ENCODE results near the gene CS. TPM values are rescaled to one million over a fixed set of nuclear protein-coding genes. Genes with fewer than 3 reads are reported as not detected.
A peak's percentile ranks its signal among the peaks of the same experiment; 100 is the strongest.

The CS gene
- polyA plus RNA-seq, 4 donors: 114 to 224 (median 198) TPM

- DNase-seq (ENCODE audit: low read depth in 4 of 4, low spot score in 3 of 4): no peak
These were observed 47.0 kb downstream of the CS start for GRCh38 chr12:56253091-56253490.

- DNase-seq (ENCODE audit: low read depth in 4 of 4, low spot score in 3 of 4): no peak
These were observed 47.5 kb downstream of the CS start for GRCh38 chr12:56252649-56253048.

GRCh38 chr12:56248711-56249110, 51.4 kb downstream of the CS start:
- no peak for DNase-seq (ENCODE audit: low read depth in 4 of 4, low spot score in 3 of 4)

GRCh38 chr12:56247923-56248322, 52.2 kb downstream of the CS start:
- DNase-seq (ENCODE audit: low read depth in 4 of 4, low spot score in 3 of 4): no peak

- DNase-seq (ENCODE audit: low read depth in 4 of 4, low spot score in 3 of 4): no peak
These were observed 55.6 kb downstream of the CS start for GRCh38 chr12:56244494-56244893.

- no peak for DNase-seq (ENCODE audit: low read depth in 4 of 4, low spot score in 3 of 4)
These were observed 56.4 kb downstream of the CS start for GRCh38 chr12:56243731-56244181.

- DNase-seq (ENCODE audit: low read depth in 4 of 4, low spot score in 3 of 4): no peak
These were observed 57.1 kb downstream of the CS start for GRCh38 chr12:56242986-56243385.

GRCh38 chr12:56241424-56242303, 58.5 kb downstream of the CS start:
- no peak for DNase-seq (ENCODE audit: low read depth in 4 of 4, low spot score in 3 of 4)

- DNase-seq (ENCODE audit: low read depth in 4 of 4, low spot score in 3 of 4): no peak
These were observed 62.6 kb downstream of the CS start for GRCh38 chr12:56237552-56237951.

- DNase-seq (ENCODE audit: low read depth in 4 of 4, low spot score in 3 of 4): no peak
These were observed 63.1 kb downstream of the CS start for GRCh38 chr12:56236985-56237384.

GRCh38 chr12:56236091-56236490, 64.0 kb downstream of the CS start:
- DNase-seq (ENCODE audit: low read depth in 4 of 4, low spot score in 3 of 4): no peak

GRCh38 chr12:56234746-56235436, 65.2 kb downstream of the CS start:
- DNase-seq (ENCODE audit: low read depth in 4 of 4, low spot score in 3 of 4): no peak

GRCh38 chr12:56231184-56231582, 68.9 kb downstream of the CS start:
- no peak for DNase-seq (ENCODE audit: low read depth in 4 of 4, low spot score in 3 of 4)

- no peak for DNase-seq (ENCODE audit: low read depth in 4 of 4, low spot score in 3 of 4)
These were observed 69.5 kb downstream of the CS start for GRCh38 chr12:56230432-56231183.

- DNase-seq (ENCODE audit: low read depth in 4 of 4, low spot score in 3 of 4): no peak
These were observed 70.2 kb downstream of the CS start, which contains the start of gene SLC39A5 for GRCh38 chr12:56229916-56230431. TSS of gene SLC39A5 (plus strand) at chr12:56230051. CDS start at chr12:56231275, 1,224 bp downstream.

- no peak for DNase-seq (ENCODE audit: low read depth in 4 of 4, low spot score in 3 of 4)
These were observed 71.0 kb downstream of the CS start for GRCh38 chr12:56229082-56229481.

- no peak for DNase-seq (ENCODE audit: low read depth in 4 of 4, low spot score in 3 of 4)
These were observed 75.2 kb downstream of the CS start for GRCh38 chr12:56224954-56225353.

GRCh38 chr12:56224102-56224701, 75.9 kb downstream of the CS start, which contains the start of gene NABP2:
TSS of gene NABP2 (plus strand) at chr12:56224342. CDS start at chr12:56224857, 515 bp downstream.
- DNase-seq (ENCODE audit: low read depth in 4 of 4, low spot score in 3 of 4): peak; percentile 91 to 96 (median 96)

- DNase-seq (ENCODE audit: low read depth in 4 of 4, low spot score in 3 of 4): no peak
These were observed 76.5 kb downstream of the CS start for GRCh38 chr12:56223571-56224101.

GRCh38 chr12:56222531-56222895, 77.6 kb downstream of the CS start:
- DNase-seq (ENCODE audit: low read depth in 4 of 4, low spot score in 3 of 4): no peak

Measured in left renal pelvis (tissue), 4 donors.